ENCODE data around the gene E2F8. TPM values are rescaled to one million over a fixed set of nuclear protein-coding genes. Genes with fewer than 3 reads are reported as not detected.

E2F8 gene
- total RNA-seq, 1 donor from 2014 or later = 0.90 TPM

- no peak for DNase-seq (ENCODE audit: low read depth in 2 of 2)
These were observed 53.5 kb downstream of the E2F8 start for GRCh38 chr11:19187114-19187832.

- DNase-seq (ENCODE audit: low read depth in 2 of 2) = no peak
These were observed 55.2 kb downstream of the E2F8 start for GRCh38 chr11:19185516-19186052.

GRCh38 chr11:19185036-19185435 is 55.7 kb downstream of the E2F8 start:
- no peak for DNase-seq (ENCODE audit: low read depth in 2 of 2)

GRCh38 chr11:19183646-19184045 is 57.1 kb downstream of the E2F8 start:
- DNase-seq (ENCODE audit: low read depth in 2 of 2) = no peak

GRCh38 chr11:19181531-19182261 is 59.0 kb downstream of the E2F8 start:
- DNase-seq (ENCODE audit: low read depth in 2 of 2) = no peak

- no peak for DNase-seq (ENCODE audit: low read depth in 2 of 2)
These were observed 64.0 kb downstream of the E2F8 start for GRCh38 chr11:19176629-19177186.

Other genes with a start within 250 kb of the E2F8 start
- gene MRGPRX2, start 180.2 kb downstream of the E2F8 start, total RNA-seq = not detected in 2 replicates
- gene ZDHHC13, start 123.8 kb downstream of the E2F8 start, total RNA-seq = 15.5 and 22.5 TPM in 2 replicates
- gene CSRP3, start 39.0 kb downstream of the E2F8 start, total RNA-seq = not detected in 2 replicates